Measurements from ENCODE around the gene FKBP5.

DNA sequence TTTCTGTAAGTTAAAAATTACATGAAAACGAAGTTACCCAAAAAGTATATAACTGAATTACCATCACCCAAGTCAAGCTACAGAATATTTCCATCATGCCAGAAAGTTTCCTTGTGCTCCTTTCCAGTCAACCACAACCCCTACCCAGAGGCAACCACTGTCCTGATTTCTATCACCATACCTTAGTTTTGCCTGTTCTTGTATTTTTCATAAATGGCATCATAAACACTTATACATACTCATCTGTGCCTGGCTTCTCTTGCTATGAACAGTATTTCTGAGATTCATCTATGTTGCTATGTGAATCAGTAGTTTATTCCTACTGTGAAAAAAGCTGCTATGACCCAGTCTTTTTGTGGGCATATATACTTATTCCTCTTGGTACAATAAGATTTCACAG lies 7.4 kb downstream of the FKBP5 start:
- TF ChIP-seq, protein P1, sequence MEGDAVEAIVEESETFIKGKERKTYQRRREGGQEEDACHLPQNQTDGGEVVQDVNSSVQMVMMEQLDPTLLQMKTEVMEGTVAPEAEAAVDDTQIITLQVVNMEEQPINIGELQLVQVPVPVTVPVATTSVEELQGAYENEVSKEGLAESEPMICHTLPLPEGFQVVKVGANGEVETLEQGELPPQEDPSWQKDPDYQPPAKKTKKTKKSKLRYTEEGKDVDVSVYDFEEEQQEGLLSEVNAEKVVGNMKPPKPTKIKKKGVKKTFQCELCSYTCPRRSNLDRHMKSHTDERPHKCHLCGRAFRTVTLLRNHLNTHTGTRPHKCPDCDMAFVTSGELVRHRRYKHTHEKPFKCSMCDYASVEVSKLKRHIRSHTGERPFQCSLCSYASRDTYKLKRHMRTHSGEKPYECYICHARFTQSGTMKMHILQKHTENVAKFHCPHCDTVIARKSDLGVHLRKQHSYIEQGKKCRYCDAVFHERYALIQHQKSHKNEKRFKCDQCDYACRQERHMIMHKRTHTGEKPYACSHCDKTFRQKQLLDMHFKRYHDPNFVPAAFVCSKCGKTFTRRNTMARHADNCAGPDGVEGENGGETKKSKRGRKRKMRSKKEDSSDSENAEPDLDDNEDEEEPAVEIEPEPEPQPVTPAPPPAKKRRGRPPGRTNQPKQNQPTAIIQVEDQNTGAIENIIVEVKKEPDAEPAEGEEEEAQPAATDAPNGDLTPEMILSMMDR (IDR thresholded peaks at IDR 0.05): no peak
- no peak for TF ChIP-seq POLR2A (IDR thresholded peaks at IDR 0.05)
